ENCODE measurements around the gene RBM17.
"Not testable (repeated sequence)": the region's sequence is repeated elsewhere in the genome, so short reads cannot be mapped to it uniquely, and the experiment has no call there.

The RBM17 gene

DNA sequence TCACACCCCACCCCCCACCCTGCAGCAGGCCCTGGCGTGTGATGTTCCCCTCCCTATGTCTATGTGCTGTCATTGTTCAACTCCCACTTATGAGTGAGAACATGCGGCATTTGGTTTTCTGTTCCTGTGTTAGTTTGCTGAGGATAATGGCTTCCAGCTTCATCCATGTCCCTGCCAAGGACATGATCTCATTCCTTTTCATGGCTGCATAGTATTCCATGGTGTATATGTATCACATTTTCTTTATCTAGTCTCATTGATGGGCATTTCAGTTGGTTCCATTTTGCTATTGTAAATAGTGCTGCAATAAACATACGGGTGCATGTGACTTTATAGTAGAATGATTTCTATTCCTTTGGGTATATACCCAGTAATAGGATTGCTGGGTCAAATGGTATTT lies 24.1 kb upstream of the RBM17 start:
- POLR2A ChIA-PET; H3K27me3 ChIP-seq (replicated peaks in 2 of 5; ENCODE audit: control insufficient read depth in 4 of 5, insufficient read depth in 5 of 5, low read length in 4 of 5); DNase-seq; H3K36me3 ChIP-seq (ENCODE audit: control insufficient read depth in 4 of 4, insufficient read depth in 4 of 4, low read length in 3 of 4); H3K4me3 ChIP-seq (ENCODE audit: control insufficient read depth in 1 of 7, extremely low read depth in 1 of 7, insufficient read depth in 4 of 7, low read depth in 2 of 7, low read length in 6 of 7); H3K9me3 ChIP-seq (ENCODE audit: control extremely low read depth in 1 of 5, control insufficient read depth in 4 of 5, insufficient read depth in 2 of 5, low read depth in 1 of 5, low read length in 4 of 5); H3K27ac ChIP-seq (ENCODE audit: insufficient read depth in 1 of 2, low read depth in 1 of 2, low read length in 2 of 2, poor library complexity in 1 of 2, severe bottlenecking in 2 of 2): not testable (repeated sequence)
- peaks cover 17 to 81% (median 76%) of the 10 kb centered on the region in 4 experiments for H3K4me1 ChIP-seq (ENCODE audit: control extremely low read depth in 1 of 4, control insufficient read depth in 4 of 4, insufficient read depth in 4 of 4, low read length in 3 of 4)
- CTCF ChIA-PET = interaction anchor here (1.1 to 1.4 kb wide), 2 partner anchors 22 to 51 kb away, joined by 3 read pairs; no protein-coding TSS in a partner anchor
- no CpG with 5 or more reads among the region's 3 CpGs for WGBS (ENCODE audit: insufficient coverage)

DNA sequence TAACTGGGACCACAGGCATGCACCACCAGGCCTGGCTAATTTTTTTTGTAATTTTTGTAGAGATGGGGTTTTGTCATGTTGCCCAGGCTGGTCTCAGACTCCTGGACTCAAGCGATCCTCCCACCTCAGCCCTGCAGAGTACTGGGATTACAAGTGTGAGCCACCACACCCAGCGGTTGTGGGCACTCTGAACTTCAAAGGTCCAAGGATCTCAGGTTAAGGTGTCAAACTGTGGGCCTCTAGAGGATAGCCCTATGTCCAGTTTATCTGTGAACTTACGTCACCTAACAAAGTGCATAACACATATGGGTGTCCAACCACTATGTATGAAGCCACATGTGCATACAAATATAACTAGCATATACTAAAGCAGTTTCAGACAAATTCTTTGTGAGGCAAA lies 23.4 kb upstream of the RBM17 start:
- POLR2A ChIA-PET = no interaction called here
- peaks cover 21 to 81% (median 77%) of the 10 kb centered on the region in 4 experiments for H3K4me1 ChIP-seq (ENCODE audit: control extremely low read depth in 1 of 4, control insufficient read depth in 4 of 4, insufficient read depth in 4 of 4, low read length in 3 of 4)
- DNase-seq = no peak

DNA sequence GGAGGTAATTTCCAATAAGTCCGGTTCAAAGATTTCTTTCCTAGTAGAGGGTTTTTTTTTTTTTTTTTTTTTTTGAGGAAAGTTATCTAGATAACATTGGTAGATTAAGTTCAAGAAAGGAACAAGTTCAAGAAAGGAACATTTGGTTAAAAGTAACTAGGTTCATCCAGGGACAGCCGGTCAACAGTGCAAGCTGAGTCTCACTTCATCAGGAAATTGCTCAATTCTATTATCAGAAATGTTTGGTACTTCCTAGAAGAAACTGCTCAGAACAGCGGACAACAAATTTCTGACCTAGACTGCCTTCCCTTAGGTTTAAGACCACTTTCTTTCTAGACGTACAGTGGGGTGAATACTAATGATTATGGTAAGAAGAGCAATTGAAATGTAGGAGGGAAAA lies 23.0 kb upstream of the RBM17 start:
- no peak overlapping the region for H3K27ac ChIP-seq (ENCODE audit: insufficient read depth in 1 of 2, low read depth in 1 of 2, low read length in 2 of 2, poor library complexity in 1 of 2, severe bottlenecking in 2 of 2)
- WGBS (ENCODE audit: insufficient coverage) = 36% methylated on average over 2 of the region's 4 CpGs
- POLR2A ChIA-PET = no interaction called here
- H3K9me3 ChIP-seq (ENCODE audit: control extremely low read depth in 1 of 5, control insufficient read depth in 4 of 5, insufficient read depth in 2 of 5, low read depth in 1 of 5, low read length in 4 of 5) = no peaks in the 10 kb centered on the region
- peak overlapping the region in 1 of 7 experiments; percentile 0 for H3K4me3 ChIP-seq (ENCODE audit: control insufficient read depth in 1 of 7, extremely low read depth in 1 of 7, insufficient read depth in 4 of 7, low read depth in 2 of 7, low read length in 6 of 7)
- DNase-seq = no peak
- CTCF ChIA-PET = interaction anchor here (1.6 to 8.3 kb wide), 3 partner anchors 15 to 52 kb away, joined by 8 to 70 read pairs (median 15); no protein-coding TSS in a partner anchor
- peaks cover 23 to 81% (median 77%) of the 10 kb centered on the region in 4 experiments for H3K4me1 ChIP-seq (ENCODE audit: control extremely low read depth in 1 of 4, control insufficient read depth in 4 of 4, insufficient read depth in 4 of 4, low read length in 3 of 4)
- no peaks in the 10 kb centered on the region for H3K27me3 ChIP-seq (replicated peaks in 2 of 5; ENCODE audit: control insufficient read depth in 4 of 5, insufficient read depth in 5 of 5, low read length in 4 of 5)
- no peaks in the 10 kb centered on the region for H3K36me3 ChIP-seq (ENCODE audit: control insufficient read depth in 4 of 4, insufficient read depth in 4 of 4, low read length in 3 of 4)

More for the DNA sequence above, 23.4 kb upstream of the RBM17 start:
- Histone ChIP-seq H3K27me3 (replicated peaks in 2 of 5; ENCODE audit: control insufficient read depth in 4 of 5, insufficient read depth in 5 of 5, low read length in 4 of 5) (no peaks in the 10 kb centered on the region), H3K9me3 (ENCODE audit: control extremely low read depth in 1 of 5, control insufficient read depth in 4 of 5, insufficient read depth in 2 of 5, low read depth in 1 of 5, low read length in 4 of 5) (no peaks in the 10 kb centered on the region), H3K36me3 (ENCODE audit: control insufficient read depth in 4 of 4, insufficient read depth in 4 of 4, low read length in 3 of 4) (no peaks in the 10 kb centered on the region), H3K4me3 (ENCODE audit: control insufficient read depth in 1 of 7, extremely low read depth in 1 of 7, insufficient read depth in 4 of 7, low read depth in 2 of 7, low read length in 6 of 7) (no peak overlapping the region), H3K27ac (ENCODE audit: insufficient read depth in 1 of 2, low read depth in 1 of 2, low read length in 2 of 2, poor library complexity in 1 of 2, severe bottlenecking in 2 of 2) (no peak overlapping the region)
- WGBS (ENCODE audit: insufficient coverage) = 97% methylated on average over 3 of the region's 3 CpGs
- CTCF ChIA-PET = no interaction called here

GRCh38 chr10:6067457-6067856 lies 21.4 kb upstream of the RBM17 start:
- H3K4me1 ChIP-seq (ENCODE audit: control extremely low read depth in 1 of 4, control insufficient read depth in 4 of 4, insufficient read depth in 4 of 4, low read length in 3 of 4) = peaks cover 37 to 81% (median 77%) of the 10 kb centered on the region in 4 experiments
- POLR2A ChIA-PET = no interaction called here
- CTCF ChIA-PET = interaction anchor here (0.7 to 8.3 kb wide), 8 partner anchors 11 to 56 kb away, joined by 3 to 70 read pairs (median 6); no protein-coding TSS in a partner anchor

GRCh38 chr10:6068006-6068405 lies 20.8 kb upstream of the RBM17 start:
- DNase-seq = no peak
- H3K9me3 ChIP-seq (ENCODE audit: control extremely low read depth in 1 of 5, control insufficient read depth in 4 of 5, insufficient read depth in 2 of 5, low read depth in 1 of 5, low read length in 4 of 5) = no peaks in the 10 kb centered on the region
- peaks cover 33 to 78% (median 74%) of the 10 kb centered on the region in 4 experiments for H3K4me1 ChIP-seq (ENCODE audit: control extremely low read depth in 1 of 4, control insufficient read depth in 4 of 4, insufficient read depth in 4 of 4, low read length in 3 of 4)
- WGBS (ENCODE audit: insufficient coverage) = 17% methylated on average over 1 of the region's 6 CpGs
- H3K27me3 ChIP-seq (replicated peaks in 2 of 5; ENCODE audit: control insufficient read depth in 4 of 5, insufficient read depth in 5 of 5, low read length in 4 of 5) = no peaks in the 10 kb centered on the region
- no peak overlapping the region for H3K4me3 ChIP-seq (ENCODE audit: control insufficient read depth in 1 of 7, extremely low read depth in 1 of 7, insufficient read depth in 4 of 7, low read depth in 2 of 7, low read length in 6 of 7)
- no peaks in the 10 kb centered on the region for H3K36me3 ChIP-seq (ENCODE audit: control insufficient read depth in 4 of 4, insufficient read depth in 4 of 4, low read length in 3 of 4)
- CTCF ChIA-PET = interaction anchor here (0.7 to 8.3 kb wide), 11 partner anchors 8 to 54 kb away, joined by 3 to 70 read pairs (median 4); no protein-coding TSS in a partner anchor
- POLR2A ChIA-PET = interaction anchor here (0.6 to 0.8 kb wide), 2 partner anchors 13 to 16 kb away, joined by 3 to 5 read pairs; no protein-coding TSS in a partner anchor
- no peak overlapping the region for H3K27ac ChIP-seq (ENCODE audit: insufficient read depth in 1 of 2, low read depth in 1 of 2, low read length in 2 of 2, poor library complexity in 1 of 2, severe bottlenecking in 2 of 2)

More at GRCh38 chr10:6067457-6067856, 21.4 kb upstream of the RBM17 start:
- H3K4me3 ChIP-seq (ENCODE audit: control insufficient read depth in 1 of 7, extremely low read depth in 1 of 7, insufficient read depth in 4 of 7, low read depth in 2 of 7, low read length in 6 of 7) = no peak overlapping the region
- 85% methylated on average over 3 of the region's 4 CpGs for WGBS (ENCODE audit: insufficient coverage)
- H3K9me3 ChIP-seq (ENCODE audit: control extremely low read depth in 1 of 5, control insufficient read depth in 4 of 5, insufficient read depth in 2 of 5, low read depth in 1 of 5, low read length in 4 of 5) = no peaks in the 10 kb centered on the region
- H3K36me3 ChIP-seq (ENCODE audit: control insufficient read depth in 4 of 4, insufficient read depth in 4 of 4, low read length in 3 of 4) = no peaks in the 10 kb centered on the region
- DNase-seq = no peak
- no peaks in the 10 kb centered on the region for H3K27me3 ChIP-seq (replicated peaks in 2 of 5; ENCODE audit: control insufficient read depth in 4 of 5, insufficient read depth in 5 of 5, low read length in 4 of 5)
- no peak overlapping the region for H3K27ac ChIP-seq (ENCODE audit: insufficient read depth in 1 of 2, low read depth in 1 of 2, low read length in 2 of 2, poor library complexity in 1 of 2, severe bottlenecking in 2 of 2)

DNA sequence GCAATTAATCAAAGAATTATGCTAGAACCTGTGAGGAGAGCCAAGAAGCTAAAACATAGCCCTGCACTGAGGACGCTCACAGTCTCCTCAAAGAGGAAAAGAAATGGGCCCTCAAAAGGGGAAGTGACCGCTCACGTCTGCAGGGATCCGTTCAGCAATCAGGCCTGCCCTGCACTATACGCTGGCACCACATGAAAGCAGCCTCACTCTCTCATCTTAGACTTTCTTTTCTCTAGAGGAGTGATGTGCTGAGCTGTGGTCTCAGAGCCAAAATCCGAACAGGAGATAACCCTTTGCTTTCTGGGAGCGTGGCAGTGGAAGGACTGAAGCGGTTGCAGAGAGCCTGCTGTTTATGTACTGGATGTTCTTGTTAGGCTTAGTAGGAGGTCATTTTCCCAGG lies 20.4 kb upstream of the RBM17 start:
- H3K4me1 ChIP-seq (ENCODE audit: control extremely low read depth in 1 of 4, control insufficient read depth in 4 of 4, insufficient read depth in 4 of 4, low read length in 3 of 4) = peaks cover 32 to 78% (median 73%) of the 10 kb centered on the region in 4 experiments
- peak; percentile 74 to 97 (median 96) for DNase-seq
- no peaks in the 10 kb centered on the region for H3K9me3 ChIP-seq (ENCODE audit: control extremely low read depth in 1 of 5, control insufficient read depth in 4 of 5, insufficient read depth in 2 of 5, low read depth in 1 of 5, low read length in 4 of 5)
- H3K36me3 ChIP-seq (ENCODE audit: control insufficient read depth in 4 of 4, insufficient read depth in 4 of 4, low read length in 3 of 4) = no peaks in the 10 kb centered on the region
- CTCF ChIA-PET = interaction anchor here (0.7 to 8.3 kb wide), 15 partner anchors 9 to 54 kb away, joined by 3 to 70 read pairs (median 4); no protein-coding TSS in a partner anchor
- H3K4me3 ChIP-seq (ENCODE audit: control insufficient read depth in 1 of 7, extremely low read depth in 1 of 7, insufficient read depth in 4 of 7, low read depth in 2 of 7, low read length in 6 of 7) = peak overlapping the region in 1 of 7 experiments; percentile 31
- 0% methylated on average over 1 of the region's 8 CpGs for WGBS (ENCODE audit: insufficient coverage)
- peak overlapping the region; percentile 31 to 67 for H3K27ac ChIP-seq (ENCODE audit: insufficient read depth in 1 of 2, low read depth in 1 of 2, low read length in 2 of 2, poor library complexity in 1 of 2, severe bottlenecking in 2 of 2)
- POLR2A ChIA-PET = interaction anchor here (0.6 to 0.8 kb wide), 2 partner anchors 13 to 17 kb away, joined by 3 to 5 read pairs; no protein-coding TSS in a partner anchor
- no peaks in the 10 kb centered on the region for H3K27me3 ChIP-seq (replicated peaks in 2 of 5; ENCODE audit: control insufficient read depth in 4 of 5, insufficient read depth in 5 of 5, low read length in 4 of 5)

All from common myeloid progenitor, CD34-positive (primary cell).